ENCODE data around the gene ZNF862. TPM values are rescaled to one million over a fixed set of nuclear protein-coding genes. Genes with fewer than 3 reads are reported as not detected.

Gene ZNF862
- total and polyA plus RNA-seq, 10 of the 15 experiments (the other 5 are each of a cell fraction or from before 2014, with no cell fraction given), result 0.49 to 7.7 (median 3.5) TPM

- TF ChIP-seq USF2 (IDR thresholded peaks at IDR 0.05; ENCODE audit: borderline replicate concordance, low read depth, low read length), result no peak
- TF ChIP-seq SMARCA5 (IDR thresholded peaks at IDR 0.05), result no peak
These were observed 29.0 kb upstream of the ZNF862 start (continued) for GRCh38 chr7:149809215-149809614.

GRCh38 chr7:149811221-149811620, 27.0 kb upstream of the ZNF862 start:
- ChIA-PET CTCF (no interaction called here), POLR2A (no interaction called here), RAD21 (ENCODE audit: unreplicated experiment) (no interaction called here), SMC1A (ENCODE audit: uncharacterized antibody, unreplicated experiment) (no interaction called here)
- in situ Hi-C loops (cut with MboI), result no loop called here
- Histone ChIP-seq H3K79me2 (ENCODE audit: control insufficient read depth, insufficient read depth, low read length) (no peaks in the 10 kb centered on the region), H3K27ac (ENCODE audit: control insufficient read depth, insufficient read depth) (no peak overlapping the region), H3K9ac (ENCODE audit: control insufficient read depth, insufficient read depth, low read length) (no peak overlapping the region), H3K36me3 (ENCODE audit: control insufficient read depth in 2 of 2, insufficient read depth in 2 of 2, low read length in 1 of 2) (no peaks in the 10 kb centered on the region), H4K20me1 (ENCODE audit: control insufficient read depth, insufficient read depth) (no peaks in the 10 kb centered on the region), H3K4me2 (ENCODE audit: control insufficient read depth, insufficient read depth) (no peak overlapping the region), H3K4me3 (no peak overlapping the region), H3K27me3 (replicated peaks in 1 of 2; ENCODE audit: control insufficient read depth in 2 of 2, insufficient read depth in 2 of 2, low read length in 1 of 2) (no peaks in the 10 kb centered on the region), H3K4me1 (ENCODE audit: control insufficient read depth, insufficient read depth, low read length) (no peaks in the 10 kb centered on the region), H3K9me3 (replicated peaks; ENCODE audit: control insufficient read depth, insufficient read depth, low read length) (no peaks in the 10 kb centered on the region), H2AFZ (ENCODE audit: control insufficient read depth, low read depth, low read length) (no peak overlapping the region)
- WGBS (ENCODE audit: insufficient coverage, insufficient replicate concordance, low lambda C conversion rate, missing lambda C conversion rate), result 2% methylated on average over 3 of the region's 3 CpGs
- ATAC-seq (0 out of 3 replicates have a peak, but pooled peaks have one; percentile 23), DNase-seq (ENCODE audit: low read depth, low spot score) (no peak), FAIRE-seq (no peak)
- intact Hi-C loops (cut with micrococcal nuclease; ENCODE audit: unreplicated experiment), result no loop called here
- TF ChIP-seq, protein P1, sequence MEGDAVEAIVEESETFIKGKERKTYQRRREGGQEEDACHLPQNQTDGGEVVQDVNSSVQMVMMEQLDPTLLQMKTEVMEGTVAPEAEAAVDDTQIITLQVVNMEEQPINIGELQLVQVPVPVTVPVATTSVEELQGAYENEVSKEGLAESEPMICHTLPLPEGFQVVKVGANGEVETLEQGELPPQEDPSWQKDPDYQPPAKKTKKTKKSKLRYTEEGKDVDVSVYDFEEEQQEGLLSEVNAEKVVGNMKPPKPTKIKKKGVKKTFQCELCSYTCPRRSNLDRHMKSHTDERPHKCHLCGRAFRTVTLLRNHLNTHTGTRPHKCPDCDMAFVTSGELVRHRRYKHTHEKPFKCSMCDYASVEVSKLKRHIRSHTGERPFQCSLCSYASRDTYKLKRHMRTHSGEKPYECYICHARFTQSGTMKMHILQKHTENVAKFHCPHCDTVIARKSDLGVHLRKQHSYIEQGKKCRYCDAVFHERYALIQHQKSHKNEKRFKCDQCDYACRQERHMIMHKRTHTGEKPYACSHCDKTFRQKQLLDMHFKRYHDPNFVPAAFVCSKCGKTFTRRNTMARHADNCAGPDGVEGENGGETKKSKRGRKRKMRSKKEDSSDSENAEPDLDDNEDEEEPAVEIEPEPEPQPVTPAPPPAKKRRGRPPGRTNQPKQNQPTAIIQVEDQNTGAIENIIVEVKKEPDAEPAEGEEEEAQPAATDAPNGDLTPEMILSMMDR (IDR thresholded peaks at IDR 0.05 in 2 of 3, conservative IDR thresholded peaks at IDR 0.05 in 1 of 3; ENCODE audit: control insufficient read depth in 2 of 3, extremely low read depth in 1 of 3, insufficient read depth in 1 of 3, low read depth in 3 of 3, low read length in 3 of 3), result peak; percentile 14 to 28 (median 18); a peak in 3 of 6 replicates
- TF ChIP-seq SMAD5 (IDR thresholded peaks at IDR 0.05; ENCODE audit: low read depth), result no peak
- BruUV-seq (replicated peaks), result no TSS peak

All from GM12878 (cell line).